ENCODE data around the gene PTPRE. TPM values are rescaled to one million over a fixed set of nuclear protein-coding genes. Genes with fewer than 3 reads are reported as not detected.

PTPRE gene
- total RNA-seq, 1 experiment from 2014 or later: 11.6 TPM

- CTCF ChIA-PET: no interaction called here
- intact Hi-C loops (cut with micrococcal nuclease; ENCODE audit: unreplicated experiment): no loop called here
- H3K4me3 ChIP-seq (ENCODE audit: low read depth, low read length, poor library complexity, severe bottlenecking): no peak overlapping the region
Observed at GRCh38 chr10:128062331-128062880, 155.5 kb downstream of the PTPRE start.

DNA sequence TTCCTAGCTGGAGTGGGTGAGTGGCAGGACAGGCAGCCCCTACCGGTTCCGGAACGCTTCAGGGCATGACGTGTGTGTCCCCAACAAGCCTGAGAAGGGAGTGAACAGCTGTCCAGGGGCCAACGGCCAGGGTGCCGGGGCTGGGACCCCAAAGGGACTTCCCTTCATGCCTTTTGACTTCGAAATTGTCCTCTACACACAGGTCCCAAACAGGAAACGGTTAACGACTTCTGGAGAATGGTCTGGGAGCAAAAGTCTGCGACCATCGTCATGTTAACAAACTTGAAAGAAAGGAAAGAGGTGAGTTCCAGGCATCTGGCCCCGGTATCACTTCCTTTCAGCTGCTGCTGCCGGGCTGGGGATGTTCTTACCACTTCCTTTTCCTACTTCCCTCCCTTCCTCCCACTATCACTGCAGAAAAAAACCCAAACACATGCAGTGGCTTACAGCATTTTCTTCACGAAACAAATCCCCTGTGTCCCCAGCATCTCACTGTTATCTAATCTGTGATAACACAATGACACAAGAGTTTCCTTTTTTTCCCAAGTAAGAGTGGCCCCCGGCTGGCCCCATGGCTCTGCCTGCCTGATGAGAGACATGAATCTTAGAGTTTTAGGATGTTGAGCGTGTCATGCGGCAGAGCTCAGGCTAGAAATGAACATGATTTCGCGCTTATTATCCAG is 156.1 kb downstream of the PTPRE start:
- H3K4me1 ChIP-seq (ENCODE audit: insufficient read depth, low read length, poor library complexity, severe bottlenecking): peaks cover 20% of the 10 kb centered on the region
- TF ChIP-seq EZH2 (IDR thresholded peaks at IDR 0.05; ENCODE audit: borderline replicate concordance, low read depth, low read length, poor library complexity, severe bottlenecking): no peak
- TF ChIP-seq, protein P1, sequence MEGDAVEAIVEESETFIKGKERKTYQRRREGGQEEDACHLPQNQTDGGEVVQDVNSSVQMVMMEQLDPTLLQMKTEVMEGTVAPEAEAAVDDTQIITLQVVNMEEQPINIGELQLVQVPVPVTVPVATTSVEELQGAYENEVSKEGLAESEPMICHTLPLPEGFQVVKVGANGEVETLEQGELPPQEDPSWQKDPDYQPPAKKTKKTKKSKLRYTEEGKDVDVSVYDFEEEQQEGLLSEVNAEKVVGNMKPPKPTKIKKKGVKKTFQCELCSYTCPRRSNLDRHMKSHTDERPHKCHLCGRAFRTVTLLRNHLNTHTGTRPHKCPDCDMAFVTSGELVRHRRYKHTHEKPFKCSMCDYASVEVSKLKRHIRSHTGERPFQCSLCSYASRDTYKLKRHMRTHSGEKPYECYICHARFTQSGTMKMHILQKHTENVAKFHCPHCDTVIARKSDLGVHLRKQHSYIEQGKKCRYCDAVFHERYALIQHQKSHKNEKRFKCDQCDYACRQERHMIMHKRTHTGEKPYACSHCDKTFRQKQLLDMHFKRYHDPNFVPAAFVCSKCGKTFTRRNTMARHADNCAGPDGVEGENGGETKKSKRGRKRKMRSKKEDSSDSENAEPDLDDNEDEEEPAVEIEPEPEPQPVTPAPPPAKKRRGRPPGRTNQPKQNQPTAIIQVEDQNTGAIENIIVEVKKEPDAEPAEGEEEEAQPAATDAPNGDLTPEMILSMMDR (conservative IDR thresholded peaks at IDR 0.05; ENCODE audit: low read depth, low read length): no peak
- ChIA-PET CTCF (no interaction called here), POLR2A (ENCODE audit: low non-redundant PET) (no interaction called here)
- H3K36me3 ChIP-seq (ENCODE audit: insufficient read depth, low read length, poor library complexity, severe bottlenecking): no peaks in the 10 kb centered on the region
- intact Hi-C loops (cut with micrococcal nuclease; ENCODE audit: unreplicated experiment): no loop called here
- no TSS peak for BruUV-seq (replicated peaks)
- H3K27me3 ChIP-seq (replicated peaks; ENCODE audit: insufficient read depth, low read depth, low read length, poor library complexity): no peaks in the 10 kb centered on the region
- no peaks in the 10 kb centered on the region for H3K9me3 ChIP-seq (ENCODE audit: low read depth, low read length, poor library complexity, severe bottlenecking)
- no peak overlapping the region for H3K27ac ChIP-seq (ENCODE audit: low read depth, low read length, poor library complexity, severe bottlenecking)
- DNase-seq (ENCODE audit: low spot score): no peak
- H3K4me3 ChIP-seq (ENCODE audit: low read depth, low read length, poor library complexity, severe bottlenecking): no peak overlapping the region

More at GRCh38 chr10:128062331-128062880, 155.5 kb downstream of the PTPRE start:
- Histone ChIP-seq H3K9me3 (ENCODE audit: low read depth, low read length, poor library complexity, severe bottlenecking) (no peaks in the 10 kb centered on the region), H3K27ac (ENCODE audit: low read depth, low read length, poor library complexity, severe bottlenecking) (no peak overlapping the region), H3K36me3 (ENCODE audit: insufficient read depth, low read length, poor library complexity, severe bottlenecking) (no peaks in the 10 kb centered on the region), H3K4me1 (ENCODE audit: insufficient read depth, low read length, poor library complexity, severe bottlenecking) (peaks cover 20% of the 10 kb centered on the region), H3K27me3 (replicated peaks; ENCODE audit: insufficient read depth, low read depth, low read length, poor library complexity) (no peaks in the 10 kb centered on the region)
- BruUV-seq (replicated peaks): no TSS peak
- TF ChIP-seq, protein P1 (conservative IDR thresholded peaks at IDR 0.05; ENCODE audit: low read depth, low read length): no peak
- TF ChIP-seq EZH2 (IDR thresholded peaks at IDR 0.05; ENCODE audit: borderline replicate concordance, low read depth, low read length, poor library complexity, severe bottlenecking): no peak
- DNase-seq (ENCODE audit: low spot score): peak; percentile 27
- POLR2A ChIA-PET (ENCODE audit: low non-redundant PET): no interaction called here

DNA sequence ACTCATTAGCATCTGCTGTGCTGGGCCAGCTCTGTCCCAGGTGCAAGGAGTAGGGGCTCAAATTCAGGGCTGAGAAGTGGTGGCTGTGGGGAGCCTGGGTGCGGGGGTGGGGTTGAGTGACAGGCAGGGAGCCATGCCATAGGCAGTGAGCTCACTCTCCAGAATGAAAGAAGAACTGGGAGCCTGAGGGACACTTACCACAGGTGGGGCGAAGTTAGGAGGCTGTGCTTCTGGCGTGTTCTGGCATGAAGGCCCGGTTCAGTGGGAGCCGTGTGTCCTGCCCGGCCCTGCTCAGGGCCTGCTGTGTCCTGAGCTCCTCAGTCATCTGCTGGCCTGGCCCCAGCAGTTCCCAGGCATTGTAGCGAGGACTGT is 156.8 kb downstream of the PTPRE start:
- POLR2A ChIA-PET (ENCODE audit: low non-redundant PET): no interaction called here

More for the DNA sequence above, 156.8 kb downstream of the PTPRE start:
- intact Hi-C loops (cut with micrococcal nuclease; ENCODE audit: unreplicated experiment): no loop called here
- TF ChIP-seq EZH2 (IDR thresholded peaks at IDR 0.05; ENCODE audit: borderline replicate concordance, low read depth, low read length, poor library complexity, severe bottlenecking): no peak
- TF ChIP-seq, protein P1 (conservative IDR thresholded peaks at IDR 0.05; ENCODE audit: low read depth, low read length): no peak
- Histone ChIP-seq H3K27ac (ENCODE audit: low read depth, low read length, poor library complexity, severe bottlenecking) (no peak overlapping the region), H3K36me3 (ENCODE audit: insufficient read depth, low read length, poor library complexity, severe bottlenecking) (no peaks in the 10 kb centered on the region), H3K4me3 (ENCODE audit: low read depth, low read length, poor library complexity, severe bottlenecking) (no peak overlapping the region), H3K27me3 (replicated peaks; ENCODE audit: insufficient read depth, low read depth, low read length, poor library complexity) (no peaks in the 10 kb centered on the region), H3K4me1 (ENCODE audit: insufficient read depth, low read length, poor library complexity, severe bottlenecking) (peaks cover 20% of the 10 kb centered on the region), H3K9me3 (ENCODE audit: low read depth, low read length, poor library complexity, severe bottlenecking) (no peaks in the 10 kb centered on the region)
- CTCF ChIA-PET: interaction anchor here (0.7 kb wide), 1 partner anchor 157 kb away, joined by 4 read pairs; the partner anchor contains the start of gene PTPRE
- peak; percentile 28 for DNase-seq (ENCODE audit: low spot score)
- BruUV-seq (replicated peaks): no TSS peak

All from A673 (cell line).